ENCODE data around the gene MYOG.

DNA sequence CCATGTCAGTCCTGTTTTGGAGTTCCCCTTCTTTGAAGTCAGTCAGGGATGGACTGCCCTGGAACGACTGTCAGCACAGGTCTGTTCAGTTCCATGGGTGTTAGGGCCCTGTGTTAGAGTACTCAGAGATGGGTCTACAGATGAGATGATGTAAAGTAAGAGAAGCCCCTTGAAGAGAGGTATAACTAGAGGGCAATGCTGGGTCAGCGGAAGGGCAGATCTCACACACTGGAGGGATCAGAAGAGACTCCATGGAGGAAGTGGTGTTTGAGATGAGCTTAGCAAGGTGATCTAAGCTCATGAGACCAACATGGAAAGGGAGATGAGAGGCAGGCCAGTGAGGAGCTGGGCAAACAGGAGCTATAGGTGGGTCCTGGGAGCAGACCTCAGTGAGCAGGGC is 51.9 kb downstream of the MYOG start:
- TF ChIP-seq TAF1 (IDR thresholded peaks at IDR 0.05; ENCODE audit: low read depth, low read length) (no peak), POLR2A (IDR thresholded peaks at IDR 0.05; ENCODE audit: low read depth, low read length) (no peak), SPI1 (IDR thresholded peaks at IDR 0.05; ENCODE audit: low read depth, low read length) (no peak), POLR2AphosphoS5 (IDR thresholded peaks at IDR 0.05; ENCODE audit: low read depth, low read length) (no peak), PAX5 (IDR thresholded peaks at IDR 0.05; ENCODE audit: insufficient read depth, low read length, severe bottlenecking) (no peak)
